Ishikawa (cell line): ENCODE data around the gene ITPR1.

ENCODE experiments used
- CEBPB ChIP-seq: IDR thresholded peaks from 2 replicates; pipeline ENCODE4 v1.6.1; 2012
- CREB1 ChIP-seq: IDR thresholded peaks from 2 replicates; pipeline ENCODE4 v1.6.1; 2012; ENCODE audit warnings: low read depth
- EGR1 ChIP-seq: IDR thresholded peaks from 2 replicates; pipeline ENCODE4 v1.6.1; 2012
- EP300 ChIP-seq: IDR thresholded peaks from 2 replicates; pipeline ENCODE4 v1.6.1; 2012; ENCODE audit warnings: borderline replicate concordance
- FOXM1 ChIP-seq: IDR thresholded peaks from 2 replicates; pipeline ENCODE4 v1.6.1; 2012; ENCODE audit warnings: low read depth, borderline replicate concordance
- MAX ChIP-seq: IDR thresholded peaks from 2 replicates; pipeline ENCODE4 v1.6.1; 2012
- NFIC ChIP-seq: IDR thresholded peaks from 2 replicates; pipeline ENCODE4 v1.6.1; 2012
- RAD21 ChIP-seq: IDR thresholded peaks from 2 replicates; pipeline ENCODE4 v1.6.1; 2012; ENCODE audit warnings: low read depth
- TAF1 ChIP-seq: IDR thresholded peaks from 2 replicates; pipeline ENCODE4 v1.6.1; 2012; ENCODE audit warnings: low read depth, mild to moderate bottlenecking
- TCF12 ChIP-seq: IDR thresholded peaks from 2 replicates; pipeline ENCODE4 v1.6.1; 2012; ENCODE audit warnings: low read depth
- TEAD4 ChIP-seq: IDR thresholded peaks from 2 replicates; pipeline ENCODE4 v1.6.1; 2012
- USF1 ChIP-seq: IDR thresholded peaks from 2 replicates; pipeline ENCODE4 v1.6.1; 2012
- YY1 ChIP-seq: IDR thresholded peaks from 2 replicates; pipeline ENCODE4 v1.6.1; 2012; ENCODE audit warnings: low read depth
- ZBTB7A ChIP-seq: IDR thresholded peaks from 2 replicates; pipeline ENCODE4 v1.6.1; 2012; ENCODE audit warnings: low read depth
- TF ChIP-seq, protein P1 (sequence below): IDR thresholded peaks from 2 replicates; pipeline ENCODE4 v1.6.1; 2012; ENCODE audit warnings: low read depth, mild to moderate bottlenecking

ITPR1 gene

DNA sequence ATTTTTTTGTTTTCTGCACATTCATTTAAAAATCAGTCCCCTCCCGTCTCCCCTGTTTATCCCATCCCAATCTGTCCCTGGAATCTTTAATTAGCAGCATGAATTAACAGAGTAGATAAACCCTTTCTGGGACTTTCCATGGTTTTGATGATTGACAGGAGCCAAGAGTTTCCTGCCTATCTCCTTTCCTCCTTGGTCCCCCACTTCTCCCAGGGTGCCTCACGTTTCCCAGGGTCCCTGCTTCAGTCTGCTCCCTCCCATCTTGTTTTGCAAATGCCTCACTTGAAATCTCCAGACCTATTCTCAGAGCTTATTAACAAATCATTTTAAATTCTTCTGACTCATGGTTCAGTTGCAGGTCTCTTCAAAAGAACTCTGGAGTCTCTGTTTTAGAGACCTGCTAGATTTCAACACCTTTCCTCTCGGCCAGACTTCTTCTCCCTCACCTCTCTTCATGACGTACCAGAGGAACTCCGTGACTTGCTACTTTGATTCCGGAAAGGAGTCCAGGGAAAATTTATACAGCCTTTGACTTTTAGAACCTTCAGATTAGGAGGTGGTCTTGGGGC lies 238.5 kb downstream of the ITPR1 start:
- TF ChIP-seq YY1 (no peak), RAD21 (no peak), TAF1 (no peak), EP300 (no peak)

GRCh38 chr3:4732925-4733324 lies 239.8 kb downstream of the ITPR1 start:
- no peak for TF ChIP-seq MAX
- TF ChIP-seq TAF1, result no peak
- no peak for TF ChIP-seq RAD21
- TF ChIP-seq CEBPB, result no peak
- TF ChIP-seq, protein P1, sequence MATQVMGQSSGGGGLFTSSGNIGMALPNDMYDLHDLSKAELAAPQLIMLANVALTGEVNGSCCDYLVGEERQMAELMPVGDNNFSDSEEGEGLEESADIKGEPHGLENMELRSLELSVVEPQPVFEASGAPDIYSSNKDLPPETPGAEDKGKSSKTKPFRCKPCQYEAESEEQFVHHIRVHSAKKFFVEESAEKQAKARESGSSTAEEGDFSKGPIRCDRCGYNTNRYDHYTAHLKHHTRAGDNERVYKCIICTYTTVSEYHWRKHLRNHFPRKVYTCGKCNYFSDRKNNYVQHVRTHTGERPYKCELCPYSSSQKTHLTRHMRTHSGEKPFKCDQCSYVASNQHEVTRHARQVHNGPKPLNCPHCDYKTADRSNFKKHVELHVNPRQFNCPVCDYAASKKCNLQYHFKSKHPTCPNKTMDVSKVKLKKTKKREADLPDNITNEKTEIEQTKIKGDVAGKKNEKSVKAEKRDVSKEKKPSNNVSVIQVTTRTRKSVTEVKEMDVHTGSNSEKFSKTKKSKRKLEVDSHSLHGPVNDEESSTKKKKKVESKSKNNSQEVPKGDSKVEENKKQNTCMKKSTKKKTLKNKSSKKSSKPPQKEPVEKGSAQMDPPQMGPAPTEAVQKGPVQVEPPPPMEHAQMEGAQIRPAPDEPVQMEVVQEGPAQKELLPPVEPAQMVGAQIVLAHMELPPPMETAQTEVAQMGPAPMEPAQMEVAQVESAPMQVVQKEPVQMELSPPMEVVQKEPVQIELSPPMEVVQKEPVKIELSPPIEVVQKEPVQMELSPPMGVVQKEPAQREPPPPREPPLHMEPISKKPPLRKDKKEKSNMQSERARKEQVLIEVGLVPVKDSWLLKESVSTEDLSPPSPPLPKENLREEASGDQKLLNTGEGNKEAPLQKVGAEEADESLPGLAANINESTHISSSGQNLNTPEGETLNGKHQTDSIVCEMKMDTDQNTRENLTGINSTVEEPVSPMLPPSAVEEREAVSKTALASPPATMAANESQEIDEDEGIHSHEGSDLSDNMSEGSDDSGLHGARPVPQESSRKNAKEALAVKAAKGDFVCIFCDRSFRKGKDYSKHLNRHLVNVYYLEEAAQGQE, result no peak
- TF ChIP-seq TCF12, result no peak
- no peak for TF ChIP-seq CREB1
- no peak for TF ChIP-seq USF1

- TF ChIP-seq NFIC (peak; percentile 28; the same call in 1 of the 2 replicates), ZBTB7A (no peak), EGR1 (no peak), MAX (no peak), USF1 (no peak)
Measured at GRCh38 chr3:4734454-4734853, 241.3 kb downstream of the ITPR1 start.

DNA sequence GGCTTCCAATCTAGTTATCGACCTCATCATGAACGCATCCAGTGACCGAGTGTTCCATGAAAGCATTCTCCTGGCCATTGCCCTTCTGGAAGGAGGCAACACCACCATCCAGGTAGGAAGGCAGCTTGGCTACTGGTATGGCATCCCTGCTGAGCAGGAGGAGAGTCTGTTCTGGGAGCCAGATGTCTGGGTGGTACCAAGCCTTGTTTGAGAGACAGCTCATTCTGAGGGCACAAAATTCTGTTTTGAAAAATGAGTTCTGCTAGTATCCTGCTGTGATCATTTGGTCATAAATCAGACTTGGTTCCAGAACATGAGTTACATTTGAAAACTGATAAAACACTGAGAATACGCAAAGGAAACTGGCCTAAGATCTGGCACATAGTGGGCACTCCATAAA lies 242.1 kb downstream of the ITPR1 start:
- TF ChIP-seq FOXM1 (peak; percentile 16; the same call in 1 of the 2 replicates), YY1 (no peak), ZBTB7A (no peak), TEAD4 (no peak), NFIC (peak; percentile 68), TAF1 (no peak), USF1 (no peak), TCF12 (peak; percentile 83), EP300 (peak; percentile 65; the same call in 1 of the 2 replicates), EGR1 (no peak), CEBPB (no peak), CREB1 (no peak), MAX (no peak), RAD21 (no peak)
- TF ChIP-seq, protein P1, result no peak

DNA sequence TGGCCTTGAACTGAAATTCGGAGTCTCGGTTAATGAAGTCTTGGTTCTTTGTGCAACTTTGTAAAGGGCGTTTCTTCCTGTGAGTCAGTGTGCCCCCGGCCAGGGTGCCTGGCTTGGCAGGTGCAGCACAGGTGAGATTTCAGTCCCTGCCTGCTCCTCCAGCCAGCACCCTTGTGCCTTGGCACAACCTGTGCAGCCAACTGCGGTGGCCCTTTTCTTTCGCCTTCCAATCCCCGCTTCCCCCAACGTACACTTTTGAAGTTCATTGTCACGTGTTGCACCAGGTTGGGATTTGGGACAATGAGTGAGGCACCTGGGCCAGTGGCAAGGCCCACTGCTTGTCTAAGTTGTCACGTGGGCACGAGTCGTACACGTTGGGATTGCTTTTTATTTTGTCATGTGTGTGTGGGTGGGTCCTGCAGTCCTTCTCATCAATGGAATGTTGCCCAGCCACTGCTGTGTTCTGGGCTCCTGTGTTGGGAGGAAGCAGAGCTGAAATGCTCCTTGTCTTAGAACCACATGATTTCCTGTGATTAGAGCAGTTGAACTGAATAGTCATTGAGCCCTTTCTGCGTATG lies 243.2 kb downstream of the ITPR1 start:
- TF ChIP-seq MAX (peak; percentile 78), EP300 (peak; percentile 69; the same call in 1 of the 2 replicates), ZBTB7A (no peak), RAD21 (no peak), TAF1 (no peak), TCF12 (peak; percentile 84), TEAD4 (no peak), CEBPB (no peak), FOXM1 (no peak; the same call in 1 of the 2 replicates), USF1 (peak; percentile 93), EGR1 (0 out of 2 replicates have a peak, but pooled peaks have one; percentile 53), YY1 (no peak), CREB1 (no peak), NFIC (peak; percentile 65; the same call in 1 of the 2 replicates)
- TF ChIP-seq, protein P1, result no peak
